GM19238 (cell line): ENCODE data around the gene RRBP1.
A peak's percentile ranks its signal among the peaks of the same experiment; 100 is the strongest.

Source experiments
- DNase-seq: peaks from one replicate; pipeline ENCODE4 v3.0.0; 2011; ENCODE audit warnings: low spot score; ENCODE audit not compliant: insufficient read length

Gene RRBP1

DNA sequence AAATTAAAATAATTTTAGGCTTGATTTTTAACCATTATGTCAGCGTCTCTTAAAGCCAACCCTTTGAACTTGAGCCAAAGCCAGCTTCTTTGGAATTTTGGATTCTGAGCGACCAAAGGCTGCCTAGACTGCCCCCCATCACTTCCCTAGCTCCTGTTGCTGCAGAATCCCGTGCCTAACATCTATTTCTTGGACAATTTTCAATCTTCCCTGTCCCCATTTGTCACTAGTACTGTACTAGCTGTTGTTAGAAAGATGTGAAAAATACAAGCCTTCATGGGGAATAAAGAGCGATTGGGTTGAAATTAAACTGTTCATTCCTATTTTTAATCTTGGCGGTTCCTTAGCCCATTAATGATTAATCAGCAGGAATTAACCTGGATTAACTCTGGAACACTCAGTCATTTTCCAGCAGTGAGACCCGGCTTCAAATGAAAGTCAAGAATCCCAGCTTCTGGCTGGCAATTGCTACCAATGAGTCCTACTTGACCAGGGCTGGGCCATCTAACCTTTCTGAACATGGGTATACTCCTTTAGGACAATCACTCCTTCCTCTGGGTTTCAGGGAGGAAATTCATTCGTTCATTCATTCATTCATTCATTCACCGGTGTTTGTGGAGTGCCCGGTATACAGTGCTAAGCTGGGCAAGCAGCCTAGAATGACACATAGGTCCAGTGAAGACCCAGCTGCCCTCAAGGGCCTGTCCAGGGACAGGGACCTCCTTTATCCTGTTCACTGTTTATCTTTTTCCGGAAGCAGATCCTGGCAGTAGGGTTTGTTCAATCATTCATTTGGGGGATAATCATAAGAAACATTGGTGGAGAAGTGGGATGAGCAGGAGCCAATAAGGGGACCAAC lies 1.4 kb upstream of the RRBP1 start:
- no peak for DNase-seq

DNA sequence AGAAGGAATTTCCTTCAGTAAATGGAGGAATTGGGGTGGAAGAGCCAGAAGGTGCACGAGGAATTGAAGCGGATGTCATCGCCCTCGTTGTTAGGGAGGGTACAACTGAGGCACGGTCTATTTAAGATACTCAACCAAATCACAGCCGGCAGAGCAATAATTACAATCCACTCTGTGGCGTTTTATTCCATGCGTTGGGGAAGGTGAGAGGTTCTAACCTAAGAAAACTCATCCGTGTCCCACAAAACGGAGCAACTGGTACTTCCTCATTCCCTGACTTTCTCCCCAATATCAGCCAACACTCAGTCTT lies 802 bp upstream of the RRBP1 start:
- DNase-seq, result no peak

DNA sequence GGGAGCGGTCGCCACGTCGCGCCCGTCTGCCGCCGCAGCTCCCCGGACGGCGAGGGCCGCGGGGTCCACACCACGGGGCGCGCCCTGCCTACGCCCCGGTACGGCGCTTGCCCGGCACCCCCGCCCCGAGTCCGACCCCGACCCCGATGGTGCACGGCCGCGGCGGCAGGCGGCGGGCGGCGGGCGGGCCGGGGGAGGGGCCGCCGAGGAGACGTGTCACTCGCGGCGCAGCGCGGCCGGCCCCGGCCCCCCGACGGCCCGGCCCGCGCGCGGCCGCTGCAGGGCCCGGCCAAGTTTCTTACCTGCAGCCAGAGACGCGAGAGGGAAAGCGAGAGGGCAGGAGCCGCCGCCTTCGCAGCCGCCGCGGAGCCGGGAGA lies 328 bp downstream of the RRBP1 start:
- no peak for DNase-seq

DNA sequence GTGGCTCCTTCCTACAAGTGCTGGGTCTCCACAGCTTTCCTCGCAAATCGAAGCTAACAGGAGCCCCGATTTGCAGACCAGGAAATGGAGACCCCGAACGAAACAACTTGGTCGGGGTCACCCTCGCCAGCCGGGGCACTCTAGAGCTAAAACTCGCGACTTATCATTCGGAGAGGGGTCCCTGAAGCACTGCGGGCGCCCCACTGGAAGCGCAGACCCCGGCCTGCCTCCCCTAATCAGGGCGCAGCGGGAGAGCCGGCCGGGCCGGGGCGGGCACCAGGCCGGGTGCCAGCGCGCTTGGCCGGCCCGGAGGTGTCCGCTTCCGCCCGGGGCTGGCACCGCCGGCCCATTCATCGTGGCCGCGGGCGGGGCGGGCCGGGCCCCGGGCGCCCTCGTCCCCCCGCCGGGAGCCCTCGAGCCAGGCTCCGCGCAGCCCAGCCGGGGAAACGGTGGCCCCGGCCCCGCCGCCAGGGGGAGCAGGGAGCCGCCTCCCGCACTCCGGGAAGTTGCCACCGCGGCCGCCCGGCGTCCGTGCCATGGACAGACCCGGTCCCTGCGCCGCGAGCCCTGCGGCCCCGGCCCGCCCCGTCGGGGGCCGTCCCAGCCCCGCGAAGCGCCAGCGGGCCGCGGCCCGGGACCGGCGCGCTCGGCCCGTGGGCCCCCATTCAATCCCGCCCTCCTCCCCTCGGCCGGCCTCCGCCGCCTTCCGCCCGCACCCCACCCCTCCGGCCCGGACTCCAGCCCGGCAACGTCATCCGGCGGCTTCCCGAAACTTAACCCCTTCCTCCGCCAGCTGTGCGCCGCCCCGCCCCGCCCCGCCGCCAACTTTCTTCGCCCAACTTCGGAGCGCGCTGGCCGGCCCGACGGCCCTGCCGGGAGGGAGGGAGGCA lies 961 bp downstream of the RRBP1 start:
- DNase-seq, result peak; percentile 89

DNA sequence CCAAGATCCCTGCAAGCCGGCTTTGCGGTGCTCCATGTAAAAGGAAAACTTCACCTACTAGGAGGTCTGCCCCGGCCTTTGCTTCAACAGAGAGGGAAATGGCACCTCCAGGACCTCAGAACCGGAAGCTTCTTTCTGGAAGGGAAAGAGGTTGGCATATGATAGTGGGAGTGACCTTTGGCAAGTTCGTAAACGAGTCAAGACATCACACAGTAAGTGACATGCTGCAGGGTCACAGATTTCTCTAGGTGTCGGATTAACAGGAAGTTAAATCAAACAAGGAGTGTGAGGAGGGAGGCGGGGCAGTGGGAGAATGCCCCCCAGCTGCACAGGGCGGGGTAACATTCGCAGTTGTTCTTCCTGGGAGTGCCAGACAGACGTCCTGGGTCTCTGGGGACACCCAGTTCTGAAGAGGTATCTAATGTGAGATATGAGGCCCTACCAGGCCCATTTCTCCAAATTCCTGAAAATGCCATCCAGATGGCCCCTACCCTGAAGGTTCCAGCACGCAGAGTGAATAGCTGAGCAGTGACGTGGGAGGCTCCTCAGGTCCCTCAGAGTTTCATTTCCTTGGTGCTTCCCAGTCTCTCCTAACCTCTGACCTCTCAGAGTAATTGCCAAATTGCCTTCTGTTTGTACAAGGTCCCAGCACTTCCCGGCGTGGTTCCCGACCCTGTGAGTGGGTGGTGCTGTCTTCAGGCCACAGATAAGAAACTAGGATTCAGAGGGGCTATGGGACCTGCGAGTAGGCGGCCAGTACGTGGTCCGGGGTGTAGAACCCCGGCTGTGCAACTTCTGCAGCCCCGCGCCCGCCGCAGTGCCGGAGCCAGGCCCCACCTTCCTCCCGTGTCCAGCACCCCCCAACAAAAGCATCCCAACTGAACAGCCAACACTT lies 1.9 kb downstream of the RRBP1 start:
- DNase-seq, result no peak

DNA sequence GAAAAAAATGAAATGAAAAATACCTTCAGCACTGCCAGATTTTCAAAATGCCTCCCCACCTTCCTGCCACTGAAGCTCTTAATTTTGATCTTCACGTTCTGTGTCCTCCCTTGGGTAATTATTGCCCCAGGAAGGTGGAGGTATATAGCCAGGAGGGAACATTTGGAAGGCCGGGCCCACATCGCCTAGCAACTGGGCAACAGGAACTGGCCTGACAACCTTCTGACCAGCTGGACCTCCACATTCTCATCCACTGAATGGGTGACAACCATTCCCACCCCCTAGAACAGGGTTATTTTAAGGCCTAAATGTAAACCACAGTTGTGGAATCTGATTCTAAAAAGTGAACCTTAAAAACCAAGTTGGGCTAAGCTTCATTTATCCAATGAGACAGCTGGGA lies 3.2 kb downstream of the RRBP1 start:
- no peak for DNase-seq

DNA sequence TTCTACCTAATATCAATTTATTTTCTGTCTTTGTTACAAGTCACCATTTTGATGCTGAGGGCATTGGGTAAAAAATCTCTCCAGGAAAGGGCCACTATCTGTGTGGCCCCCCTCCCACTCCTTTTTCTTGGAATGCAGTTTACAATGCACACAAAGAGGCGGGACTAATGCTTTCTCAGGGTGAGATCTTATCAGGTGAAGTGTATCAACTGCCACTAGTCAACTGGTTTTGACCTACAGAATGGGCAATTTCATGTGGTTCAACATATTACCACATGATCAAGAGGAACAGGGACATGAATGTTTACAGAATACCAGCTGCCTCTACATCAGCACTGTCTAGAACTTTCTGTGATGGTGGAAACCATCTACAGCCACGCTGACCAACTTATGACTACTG lies 3.7 kb downstream of the RRBP1 start:
- no peak for DNase-seq

DNA sequence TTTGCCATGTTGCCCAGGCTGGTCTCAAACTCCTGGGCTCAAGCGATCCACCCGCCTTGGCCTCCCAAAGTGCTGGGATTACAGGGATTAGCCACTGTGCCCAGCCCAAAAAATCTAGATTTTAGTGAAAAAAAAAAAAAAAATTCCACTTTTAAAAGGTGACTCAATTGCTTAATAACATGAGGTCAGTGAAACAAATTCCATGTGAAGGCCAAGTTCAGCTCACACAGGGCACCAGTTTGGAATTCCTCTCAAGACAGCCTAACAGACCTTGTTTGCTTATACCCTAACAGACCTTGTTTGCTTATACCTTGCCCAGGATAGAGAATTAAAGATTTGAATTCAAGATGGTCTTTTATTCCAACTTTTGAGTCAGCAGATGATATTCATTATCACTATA lies 5.1 kb downstream of the RRBP1 start:
- DNase-seq, result no peak

DNA sequence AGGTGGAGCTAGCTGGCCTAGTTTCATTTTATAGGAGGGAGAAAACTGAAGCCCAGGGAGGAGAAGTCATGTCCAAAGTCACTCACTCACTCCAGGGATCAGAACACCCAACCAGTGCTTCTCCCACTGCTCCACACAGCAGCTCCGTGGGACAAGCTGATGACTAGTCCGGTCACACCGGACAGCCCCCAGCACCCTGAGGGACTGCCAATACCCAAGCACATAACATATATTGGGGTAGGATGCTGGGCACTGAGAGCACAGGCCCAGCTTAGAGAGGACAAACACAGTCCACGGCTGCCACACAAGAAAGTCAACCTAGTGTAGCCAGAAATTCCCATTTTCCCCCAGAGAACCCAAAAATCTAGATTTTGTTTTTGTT lies 5.7 kb downstream of the RRBP1 start:
- DNase-seq, result no peak

DNA sequence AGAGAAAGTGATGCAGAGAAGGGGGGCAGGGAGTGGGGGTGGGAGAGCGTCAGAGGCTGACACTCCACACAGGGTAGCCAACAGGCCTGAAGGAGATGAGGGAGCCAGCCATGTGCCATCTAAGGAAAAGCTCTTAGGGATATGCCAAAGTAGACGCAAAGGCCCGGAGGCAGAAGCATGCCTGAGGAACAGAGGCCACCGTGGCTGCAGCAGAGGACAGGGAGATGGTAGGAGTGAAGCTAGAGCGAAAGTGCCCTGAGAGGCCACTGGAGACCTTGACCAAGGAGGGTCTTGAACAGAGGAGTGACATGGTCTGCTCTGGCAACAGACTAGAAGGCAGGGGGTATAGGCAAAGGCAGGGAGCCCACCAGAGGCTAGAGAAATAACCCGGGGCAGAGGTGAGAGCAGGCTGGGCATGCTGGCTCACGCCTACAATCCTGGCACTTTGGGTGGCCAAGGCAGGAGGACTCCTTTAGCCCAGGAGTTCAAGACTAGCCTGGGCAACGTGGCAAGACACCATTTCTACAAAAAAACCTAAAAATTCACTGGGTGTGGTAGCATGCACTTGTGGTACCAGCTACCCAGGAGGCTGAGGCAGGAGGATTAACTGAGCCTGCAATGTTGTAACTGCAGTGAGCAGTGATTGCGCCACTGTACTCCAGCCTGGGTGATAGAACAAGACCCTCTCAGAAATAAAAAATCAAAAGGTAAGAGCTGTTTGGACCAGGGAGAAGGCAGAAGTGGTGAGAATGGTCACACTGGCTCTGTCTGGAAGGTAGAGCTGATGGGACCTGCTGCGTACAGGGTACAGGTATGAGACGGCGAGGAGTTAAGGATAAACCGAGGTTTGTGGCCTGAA lies 6.3 kb downstream of the RRBP1 start:
- DNase-seq, result no peak

DNA sequence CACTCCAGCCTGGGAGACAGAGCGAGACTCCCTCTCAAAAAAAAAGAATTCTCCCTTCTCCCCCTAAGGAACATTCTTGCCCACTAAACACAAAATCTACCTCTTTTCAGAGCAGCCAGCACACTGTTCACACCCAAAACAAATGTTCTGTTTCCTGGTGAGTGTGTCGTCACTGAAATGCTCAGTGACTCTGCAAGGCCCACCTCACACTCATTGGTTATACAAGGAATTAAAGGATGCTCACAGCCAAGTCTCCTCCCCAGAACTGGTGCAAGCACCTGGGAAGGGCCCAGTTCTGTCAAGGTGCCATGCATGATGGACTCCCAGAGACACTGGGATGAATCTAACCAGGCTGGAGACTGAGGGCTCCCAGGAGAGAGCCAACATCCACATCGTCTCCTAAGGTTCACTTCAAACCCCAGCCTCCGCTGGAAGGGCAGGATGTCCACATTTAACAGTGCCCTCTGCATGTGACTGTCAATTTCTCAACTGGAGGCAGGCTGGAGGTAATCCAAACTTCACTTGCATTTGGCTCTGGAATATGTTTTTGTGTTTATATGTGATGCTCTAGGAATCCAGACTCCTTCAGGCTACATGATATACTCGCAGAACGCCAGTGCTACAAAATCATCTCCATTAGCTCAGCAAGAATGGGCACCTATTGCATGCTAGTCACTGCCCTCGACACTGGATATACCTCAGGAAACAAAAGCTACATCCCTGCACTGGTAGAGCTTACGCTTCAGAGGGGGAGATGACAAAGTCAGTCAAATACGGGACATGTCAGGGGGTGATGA lies 7.1 kb downstream of the RRBP1 start:
- no peak for DNase-seq

DNA sequence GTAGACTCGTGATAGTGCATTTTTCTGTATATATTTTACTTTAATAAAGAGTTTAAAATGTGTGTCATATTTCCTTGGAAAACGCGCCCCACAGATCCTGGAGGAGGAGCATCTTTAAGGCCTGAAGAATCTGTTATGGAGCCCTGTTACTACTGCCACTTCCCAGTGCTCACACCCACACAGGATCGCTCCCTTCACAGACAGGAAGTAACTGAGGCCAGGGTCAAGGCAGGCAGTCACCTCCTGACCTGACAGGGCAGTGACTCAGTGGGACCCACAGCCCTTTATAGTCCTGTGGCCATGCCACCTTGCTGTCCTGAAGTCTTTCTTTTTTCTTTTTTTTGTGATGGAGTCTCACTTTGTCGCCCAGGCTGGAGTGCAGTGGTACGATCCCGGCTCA lies 9.0 kb downstream of the RRBP1 start:
- no peak for DNase-seq

DNA sequence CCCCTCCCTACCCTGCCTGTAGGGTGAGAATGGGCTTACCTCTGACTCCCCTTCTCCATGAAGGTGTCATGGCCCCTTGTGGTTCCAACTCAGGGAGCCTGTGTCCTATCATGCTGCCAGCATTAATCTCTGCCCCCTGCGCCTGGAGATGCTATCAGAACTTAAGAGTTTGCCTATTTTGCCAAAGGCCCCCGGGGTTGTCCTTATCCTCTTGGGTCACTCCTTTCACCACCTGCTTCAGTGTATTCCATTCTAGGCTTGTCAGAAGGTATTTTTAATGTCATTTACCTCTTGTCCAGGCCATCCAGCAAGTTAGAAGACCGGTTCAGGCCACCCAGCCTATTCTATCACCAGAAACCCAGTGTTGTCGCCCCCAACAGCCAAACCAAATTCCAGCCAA lies 10.5 kb downstream of the RRBP1 start:
- no peak for DNase-seq

DNA sequence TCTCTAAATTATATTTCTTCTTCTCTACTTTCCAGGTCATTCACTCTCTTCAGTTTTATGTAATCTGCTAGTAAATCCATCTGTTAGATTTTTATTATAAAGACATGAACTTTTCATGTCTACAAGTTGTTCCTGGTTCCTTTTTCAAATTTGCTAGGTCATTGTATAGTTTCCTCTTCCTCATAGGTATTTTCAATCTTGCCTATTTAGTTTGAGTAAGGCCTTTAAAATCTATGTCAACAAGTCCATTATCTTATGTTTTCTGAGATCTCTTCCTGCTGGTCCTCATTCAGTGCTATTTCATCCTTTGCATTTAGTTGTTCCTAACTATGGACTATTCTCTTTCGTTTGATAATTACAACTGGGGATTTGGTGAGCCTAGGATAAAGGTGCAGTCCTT lies 11.0 kb downstream of the RRBP1 start:
- DNase-seq, result no peak

DNA sequence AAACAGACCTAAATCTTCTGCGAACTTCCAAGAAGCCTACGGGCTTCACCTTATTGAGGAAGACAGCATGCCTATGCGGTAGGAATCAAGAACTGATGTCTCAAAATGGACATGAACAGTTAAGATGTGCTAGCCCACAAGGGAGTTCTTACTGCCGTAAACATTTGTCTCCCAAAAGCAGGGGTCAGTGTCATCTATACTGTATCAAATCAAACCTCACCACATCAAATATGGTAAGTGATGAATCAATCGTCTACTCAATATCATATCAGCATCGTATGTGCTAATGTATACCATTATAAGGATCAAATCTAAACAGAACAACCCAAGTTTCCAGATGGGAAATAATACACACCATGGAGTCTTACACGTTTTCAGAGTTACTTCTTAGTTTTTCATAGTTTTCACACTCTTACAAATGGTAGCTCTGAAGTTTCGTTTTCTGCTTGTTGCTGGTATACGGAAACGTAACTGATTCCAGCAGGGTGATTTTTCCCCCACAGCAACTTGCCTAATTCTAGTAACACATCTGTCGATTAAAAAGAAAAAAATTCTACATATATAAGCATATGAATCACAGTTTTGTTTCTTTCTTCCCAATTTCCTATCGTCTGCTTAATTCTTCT lies 12.6 kb downstream of the RRBP1 start:
- no peak for DNase-seq

DNA sequence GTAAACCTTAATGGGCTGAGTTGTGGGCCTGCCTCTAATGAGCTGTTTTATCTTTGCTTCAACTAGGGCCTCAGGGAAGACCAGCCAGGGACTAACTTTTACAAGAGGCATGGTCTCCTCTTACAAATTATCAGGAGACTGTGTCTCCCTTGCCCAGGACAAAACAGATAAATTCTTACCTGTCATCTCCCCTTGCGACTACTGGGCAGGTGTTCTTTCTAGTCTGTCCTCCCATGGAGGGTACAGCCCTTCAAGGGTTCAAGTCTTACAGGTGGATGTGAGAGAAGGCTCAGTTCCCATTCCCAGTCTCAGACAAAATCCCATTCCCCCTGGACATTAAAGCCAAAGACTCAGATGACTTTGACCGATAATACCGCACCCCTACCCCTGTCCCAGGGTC lies 13.6 kb downstream of the RRBP1 start:
- DNase-seq, result no peak

DNA sequence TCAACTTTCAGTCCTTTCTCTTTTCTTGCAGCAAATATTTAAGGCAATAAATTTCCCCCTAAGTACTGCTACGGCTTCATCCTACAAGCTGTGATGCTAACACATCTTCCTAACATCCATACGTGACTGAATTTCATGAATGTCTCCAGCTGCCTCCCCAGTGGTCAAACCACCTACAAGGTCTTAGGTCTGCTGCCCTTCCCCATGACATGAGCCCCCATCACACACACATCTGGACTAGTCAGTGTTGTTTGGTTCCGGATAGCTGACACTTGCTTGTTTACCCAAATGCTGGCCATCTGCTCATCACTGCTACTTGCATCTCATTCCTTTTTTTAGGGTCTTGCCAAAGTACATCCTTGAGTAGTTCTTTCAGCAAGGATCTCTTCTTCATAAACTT lies 14.6 kb downstream of the RRBP1 start:
- no peak for DNase-seq

DNA sequence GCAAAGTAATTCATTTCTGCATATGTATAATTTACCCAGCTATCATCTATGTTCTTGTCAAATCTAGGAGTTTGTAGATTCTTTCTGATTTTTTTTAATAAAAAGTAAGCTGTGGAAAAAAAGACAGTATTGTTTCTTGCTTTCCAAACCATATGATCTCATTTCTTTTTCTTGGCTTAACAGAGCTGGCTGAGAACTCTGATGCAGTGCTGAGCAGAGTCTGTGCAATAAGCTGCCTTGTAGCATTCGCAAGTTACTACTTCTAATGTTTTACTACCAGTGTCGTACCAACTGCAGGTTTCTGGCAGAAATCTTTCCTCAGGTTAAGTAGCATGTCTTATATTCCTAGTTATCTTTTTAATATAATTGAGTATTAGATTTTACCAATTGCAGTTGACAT lies 15.6 kb downstream of the RRBP1 start:
- no peak for DNase-seq

DNA sequence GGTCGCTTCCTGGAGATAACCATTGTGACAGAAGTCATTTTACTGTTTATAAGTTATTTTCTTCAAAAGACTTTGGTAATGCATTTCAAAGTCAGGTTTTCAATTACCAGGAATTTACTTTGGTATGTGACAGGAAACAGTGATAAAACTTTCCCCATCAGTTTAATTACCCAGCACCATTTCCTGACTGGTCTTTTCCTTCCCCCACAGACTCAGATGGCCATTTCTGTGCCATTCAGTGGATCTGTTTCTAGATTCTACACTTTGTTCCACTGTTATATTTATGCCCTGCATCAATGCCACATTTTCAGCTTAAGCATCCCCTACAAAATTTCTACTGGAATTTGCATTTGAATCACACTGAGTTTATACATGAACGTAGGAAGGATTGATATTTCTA lies 16.3 kb downstream of the RRBP1 start:
- DNase-seq, result no peak
